SK-N-SH (cell line): ENCODE data around the gene TACSTD2. TPM values are rescaled to one million over a fixed set of nuclear protein-coding genes. Genes with fewer than 3 reads are reported as not detected.

Experiments used
- CTCF ChIA-PET: fragments of 300-600, 350-600 bp; formaldehyde crosslinking; extraction: SDS; loops from one replicate; lab custom pipeline; 2021; lab: Yijun Ruan, JAX
- POLR2A ChIA-PET: fragments of 350-600 bp; sonication (Branson Sonifier 250); formaldehyde crosslinking; extraction: SDS; loops from one replicate; lab custom pipeline; 2020; ENCODE audit warnings: antibody characterized with exemption, inconsistent platforms; lab: Yijun Ruan, JAX
- DNase-seq: peaks from one replicate; pipeline ENCODE4 v3.0.0; 2012
- H2AFZ ChIP-seq: fragments of 200-600 bp; sonication (generic); 2 replicates; pipeline ENCODE4 v1.8.1; 2016; ENCODE audit warnings: antibody characterized with exemption, mild to moderate bottlenecking, low read depth
- H3F3A ChIP-seq: fragments of 200-600 bp; sonication (generic); replicated peaks from 2 replicates; pipeline ENCODE3; 2016; ENCODE audit warnings: antibody characterized with exemption, mild to moderate bottlenecking; ENCODE audit not compliant: insufficient read depth
- H3K27ac ChIP-seq, 2 experiments: fragments of 200-500 bp in 1 of 2; fragments of 200-600 bp in 1 of 2; sonication (Bioruptor generic) in 1 of 2; sonication (generic), shearing (Covaris generic) in 1 of 2; 2 replicates each; pipeline versions ENCODE4 v1.5.1 to v1.6.1; 2014 to 2016; ENCODE audit warnings: low read depth in 2 of 2, inconsistent platforms in 1 of 2, low read length in 1 of 2, mild to moderate bottlenecking in 1 of 2, mixed read lengths in 1 of 2
- H3K27me3 ChIP-seq: fragments of 200-600 bp; sonication (generic), shearing (Covaris generic); 2 replicates; pipeline ENCODE4 v1.6.1; 2016; ENCODE audit warnings: mixed run types; ENCODE audit not compliant: insufficient read depth
- H3K36me3 ChIP-seq, 2 experiments: fragments of 200-500 bp in 1 of 2; fragments of 200-600 bp in 1 of 2; sonication (Bioruptor generic) in 1 of 2; sonication (generic) in 1 of 2; replicated peaks in 1 of 2; 2 replicates each; pipeline versions ENCODE3 to v1.5.1; 2014 to 2016; ENCODE audit warnings: low read length in 1 of 2, mild to moderate bottlenecking in 1 of 2; ENCODE audit not compliant: insufficient read depth in 2 of 2, control insufficient read depth in 1 of 2
- H3K4me1 ChIP-seq, 2 experiments: fragments of 200-500 bp in 1 of 2; fragments of 200-600 bp in 1 of 2; sonication (Bioruptor generic) in 1 of 2; sonication (generic), shearing (Covaris generic) in 1 of 2; 2 replicates each; pipeline versions ENCODE4 v1.5.1 to v1.6.1; 2014 to 2016; ENCODE audit warnings: low read depth in 1 of 2, low read length in 1 of 2, mixed run types in 1 of 2; ENCODE audit not compliant: insufficient read depth in 2 of 2, control insufficient read depth in 1 of 2
- H3K4me2 ChIP-seq: fragments of 200-600 bp; sonication (generic), shearing (Covaris generic); 2 replicates; pipeline ENCODE4 v1.6.1; 2017; ENCODE audit warnings: mixed run types
- H3K4me3 ChIP-seq, 2 experiments: fragments of 200-500 bp in 1 of 2; fragments of 200-600 bp in 1 of 2; sonication (Bioruptor generic) in 1 of 2; sonication (generic), shearing (Covaris generic) in 1 of 2; 2 replicates each; pipeline versions ENCODE4 v1.5.1 to v1.8.1; 2014 to 2016; ENCODE audit warnings: low read depth in 2 of 2, inconsistent platforms in 1 of 2, low read length in 1 of 2, mild to moderate bottlenecking in 1 of 2, mixed read lengths in 1 of 2, moderate library complexity in 1 of 2
- H3K79me2 ChIP-seq: fragments of 200-600 bp; sonication (generic); 2 replicates; pipeline ENCODE4 v1.8.1; 2017; ENCODE audit warnings: mild to moderate bottlenecking; ENCODE audit not compliant: insufficient read depth
- H3K9ac ChIP-seq: fragments of 200-600 bp; sonication (generic); 2 replicates; pipeline ENCODE4 v1.6.1; 2017; ENCODE audit warnings: mixed run types
- H3K9me2 ChIP-seq: fragments of 200-600 bp; sonication (generic); 2 replicates; pipeline ENCODE4 v1.6.1; 2017; ENCODE audit warnings: mixed run types
- H3K9me3 ChIP-seq: fragments of 200-600 bp; sonication (generic); 2 replicates; pipeline ENCODE4 v1.6.1; 2017; ENCODE audit warnings: mixed run types, mild to moderate bottlenecking, moderate library complexity
- H4K20me1 ChIP-seq: fragments of 200-600 bp; sonication (generic); 2 replicates; pipeline ENCODE4 v1.6.1; 2017; ENCODE audit warnings: mild to moderate bottlenecking, mixed run types; ENCODE audit not compliant: insufficient read depth
- CHD2 ChIP-seq: fragments of 150-350 bp; IDR thresholded peaks from 2 replicates; pipeline ENCODE4 v1.6.1; 2018; ENCODE audit warnings: low read length; ENCODE audit not compliant: partially characterized antibody
- ELF1 ChIP-seq: IDR thresholded peaks from 2 replicates; pipeline ENCODE4 v1.4.0; 2012
- EZH2phosphoT487 ChIP-seq: fragments of 200-600 bp; sonication (generic); IDR thresholded peaks from 2 replicates; pipeline ENCODE4 v1.6.1; 2017; ENCODE audit warnings: low read depth, mixed run types, mild to moderate bottlenecking, antibody characterized with exemption, moderate library complexity, borderline replicate concordance
- FOSL2 ChIP-seq: IDR thresholded peaks from 2 replicates; pipeline ENCODE4 v1.4.0; 2012; ENCODE audit warnings: low read depth, mild to moderate bottlenecking, moderate library complexity, borderline replicate concordance
- FOXM1 ChIP-seq: IDR thresholded peaks from 2 replicates; pipeline ENCODE4 v1.4.0; 2012; ENCODE audit warnings: low read depth, mild to moderate bottlenecking
- GABPA ChIP-seq: IDR thresholded peaks from 2 replicates; pipeline ENCODE4 v1.4.0; 2012; ENCODE audit warnings: low read depth, mild to moderate bottlenecking
- GATA2 ChIP-seq: sonication (generic); formaldehyde crosslinking; IDR thresholded peaks from 2 replicates; pipeline ENCODE4 v1.5.0; 2020; ENCODE audit warnings: mild to moderate bottlenecking, missing genetic modification reagents
- POLR2AphosphoS5 ChIP-seq: IDR thresholded peaks from 2 replicates; pipeline ENCODE4 v1.6.1; 2012; ENCODE audit warnings: low read depth, low read length
- RAD21 ChIP-seq: IDR thresholded peaks from 2 replicates; pipeline ENCODE4 v1.6.1; 2012; ENCODE audit warnings: mild to moderate bottlenecking, low read length
- RCOR1 ChIP-seq: fragments of 150-350 bp; IDR thresholded peaks from 2 replicates; pipeline ENCODE4 v1.6.1; 2017; ENCODE audit warnings: antibody characterized with exemption, low read length
- REST ChIP-seq: IDR thresholded peaks from 2 replicates; pipeline ENCODE4 v1.6.1; 2012; ENCODE audit warnings: mild to moderate bottlenecking, low read depth, low read length, moderate library complexity
- TEAD4 ChIP-seq: IDR thresholded peaks from 2 replicates; pipeline ENCODE4 v1.4.0; 2012; ENCODE audit warnings: mild to moderate bottlenecking, borderline replicate concordance; ENCODE audit not compliant: insufficient read depth
- USF2 ChIP-seq: fragments of 150-350 bp; IDR thresholded peaks from 2 replicates; pipeline ENCODE4 v1.6.1; 2017; ENCODE audit warnings: antibody characterized with exemption, low read length, low read depth, borderline replicate concordance
- ZBTB33 ChIP-seq: IDR thresholded peaks from 2 replicates; pipeline ENCODE4 v1.4.0; 2012; ENCODE audit warnings: low read depth, borderline replicate concordance
- WGBS: methylation state at CpG from one replicate; pipeline ENCODE4 v1.1.6; 2017; ENCODE audit warnings: low lambda C conversion rate; 5-methylcytosine and 5-hydroxymethylcytosine counted together
- polyA plus RNA-seq, 3 experiments: library from polyadenylated mRNA; depleted of rRNA; stranded (reverse); fragments of >200 nt; gene quantifications; 2 replicates each; pipeline ENCODE4 v1.2.3, GENCODE V29; 2012

Gene TACSTD2
- polyA plus RNA-seq, 1 of the 3 experiments (the other 2 are of a cell fraction) = 0.02 TPM

GRCh38 chr1:58608945-58609344, 31.9 kb upstream of the TACSTD2 start:
- 0 out of 2 replicates have a peak, but pooled peaks cover 4% of the 10 kb centered on the region for H3K9me3 ChIP-seq
- TF ChIP-seq RCOR1 (no peak), EZH2phosphoT487 (no peak), RAD21 (no peak), FOXM1 (no peak), ZBTB33 (no peak), GABPA (no peak), CHD2 (no peak), REST (no peak), GATA2 (CRISPR knock-in tag) (no peak), USF2 (no peak), POLR2AphosphoS5 (no peak), ELF1 (no peak), TEAD4 (no peak), FOSL2 (no peak)
- TF ChIP-seq, all 33 proteins: peak for 0
- no peak overlapping the region for H3K4me3 ChIP-seq
- H4K20me1 ChIP-seq = no peaks in the 10 kb centered on the region
- no peaks in the 10 kb centered on the region for H3K9me2 ChIP-seq
- WGBS = 75% methylated on average over 2 of the region's 2 CpGs
- H3K27me3 ChIP-seq = no peaks in the 10 kb centered on the region
- H3K27ac ChIP-seq = no peak overlapping the region
- no peak for DNase-seq
- H3K4me1 ChIP-seq = no peaks in the 10 kb centered on the region
- H3K36me3 ChIP-seq = no peaks in the 10 kb centered on the region
- H3K79me2 ChIP-seq = no peaks in the 10 kb centered on the region
- POLR2A ChIA-PET = no interaction called here
- H2AFZ ChIP-seq = no peak overlapping the region; the same call in 1 of the 2 replicates
- no peaks in the 10 kb centered on the region for H3F3A ChIP-seq
- H3K4me2 ChIP-seq = no peak overlapping the region
- H3K9ac ChIP-seq = no peak overlapping the region
- CTCF ChIA-PET = no interaction called here
